GM10248 (cell line): ENCODE data around the gene ZNF24.

Experiments
- CTCF ChIA-PET: fragments of 300-600 bp; sonication (Branson Sonifier 250); formaldehyde crosslinking; extraction: SDS; loops from one replicate; lab custom pipeline; 2021; ENCODE audit warnings: antibody characterized with exemption; lab: Yijun Ruan, JAX
- POLR2A ChIA-PET: fragments of 350-650 bp; sonication (Branson Sonifier 250); formaldehyde crosslinking; extraction: SDS; loops from one replicate; lab custom pipeline; 2020; ENCODE audit warnings: antibody characterized with exemption; lab: Yijun Ruan, JAX
- DNase-seq: peaks from one replicate; pipeline ENCODE4 v3.0.0; 2012; ENCODE audit errors: extremely low spot score
- TF ChIP-seq, protein P1 (sequence below): IDR thresholded peaks from 2 replicates; pipeline ENCODE4 v1.5.1; 2012; ENCODE audit warnings: mild to moderate bottlenecking, low read depth; ENCODE audit errors: extremely low read depth, missing control alignments, control extremely low read depth

ZNF24 gene

DNA sequence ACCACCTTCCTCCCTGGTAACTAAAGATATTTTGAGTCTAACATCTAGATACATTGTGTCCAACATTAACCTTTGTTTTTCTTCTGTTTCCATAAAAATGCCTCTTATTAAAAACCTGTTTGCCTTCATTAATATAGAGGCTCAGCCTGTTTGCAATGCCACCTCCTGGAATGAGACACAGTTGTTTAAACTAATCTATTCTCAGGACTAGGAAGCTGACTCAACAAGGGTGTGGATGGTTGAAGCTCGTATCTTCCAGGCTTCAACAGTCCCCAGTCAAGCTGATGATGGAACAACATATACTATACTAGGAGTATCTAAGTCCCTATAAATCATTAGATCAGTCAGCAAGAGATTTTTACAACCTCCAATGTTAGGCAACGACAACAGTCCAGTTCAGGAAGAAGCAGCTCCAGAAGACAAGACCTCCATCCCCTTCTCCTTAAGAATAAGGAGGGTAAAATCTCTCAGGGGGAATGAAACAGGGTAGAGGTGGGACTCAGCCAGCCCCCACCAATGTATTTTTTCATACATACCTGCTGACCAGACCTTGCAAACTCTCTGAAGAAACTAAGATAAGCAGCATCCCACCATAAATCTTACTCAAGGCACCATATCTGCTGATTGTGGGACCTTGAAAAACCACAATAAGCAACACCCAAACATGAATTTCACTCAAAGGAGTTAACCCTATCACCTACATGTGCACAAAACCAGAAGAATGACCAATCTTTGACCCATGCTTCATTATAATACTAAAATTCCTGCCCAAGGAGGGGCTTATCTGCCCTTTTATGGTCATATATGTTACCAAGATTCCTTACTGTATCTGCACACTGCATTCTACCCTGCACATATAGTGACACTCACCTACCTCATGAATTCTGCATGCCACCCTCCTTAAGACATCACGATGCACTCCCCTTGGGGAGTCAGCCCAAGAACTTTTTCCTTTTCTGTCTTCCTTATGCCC, 21.4 kb downstream of the ZNF24 start:
- CTCF ChIA-PET = no interaction called here
- TF ChIP-seq, protein P1, sequence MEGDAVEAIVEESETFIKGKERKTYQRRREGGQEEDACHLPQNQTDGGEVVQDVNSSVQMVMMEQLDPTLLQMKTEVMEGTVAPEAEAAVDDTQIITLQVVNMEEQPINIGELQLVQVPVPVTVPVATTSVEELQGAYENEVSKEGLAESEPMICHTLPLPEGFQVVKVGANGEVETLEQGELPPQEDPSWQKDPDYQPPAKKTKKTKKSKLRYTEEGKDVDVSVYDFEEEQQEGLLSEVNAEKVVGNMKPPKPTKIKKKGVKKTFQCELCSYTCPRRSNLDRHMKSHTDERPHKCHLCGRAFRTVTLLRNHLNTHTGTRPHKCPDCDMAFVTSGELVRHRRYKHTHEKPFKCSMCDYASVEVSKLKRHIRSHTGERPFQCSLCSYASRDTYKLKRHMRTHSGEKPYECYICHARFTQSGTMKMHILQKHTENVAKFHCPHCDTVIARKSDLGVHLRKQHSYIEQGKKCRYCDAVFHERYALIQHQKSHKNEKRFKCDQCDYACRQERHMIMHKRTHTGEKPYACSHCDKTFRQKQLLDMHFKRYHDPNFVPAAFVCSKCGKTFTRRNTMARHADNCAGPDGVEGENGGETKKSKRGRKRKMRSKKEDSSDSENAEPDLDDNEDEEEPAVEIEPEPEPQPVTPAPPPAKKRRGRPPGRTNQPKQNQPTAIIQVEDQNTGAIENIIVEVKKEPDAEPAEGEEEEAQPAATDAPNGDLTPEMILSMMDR = no peak
- POLR2A ChIA-PET = no interaction called here
- no peak for DNase-seq

DNA sequence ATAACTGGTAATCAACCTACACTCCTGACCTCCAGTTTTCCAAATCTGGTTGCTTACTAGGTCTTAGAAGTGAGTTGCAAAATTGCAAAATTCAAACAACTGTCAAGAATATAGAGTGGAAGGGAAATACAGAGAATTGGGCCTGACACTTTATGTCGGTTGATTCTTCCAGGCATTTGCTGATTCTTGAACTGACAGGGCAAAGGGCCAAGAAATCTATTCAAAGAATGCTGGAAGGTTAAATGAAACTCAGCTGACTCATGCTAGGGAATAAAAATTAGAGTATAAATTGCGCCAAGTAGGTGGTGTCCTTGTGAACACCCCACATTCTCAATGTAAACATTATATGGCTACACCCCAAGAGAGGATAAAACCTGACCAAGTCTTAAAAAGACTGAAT, 32.7 kb downstream of the ZNF24 start:
- POLR2A ChIA-PET = no interaction called here
- TF ChIP-seq, protein P1 = no peak
- CTCF ChIA-PET = no interaction called here
- no peak for DNase-seq

DNA sequence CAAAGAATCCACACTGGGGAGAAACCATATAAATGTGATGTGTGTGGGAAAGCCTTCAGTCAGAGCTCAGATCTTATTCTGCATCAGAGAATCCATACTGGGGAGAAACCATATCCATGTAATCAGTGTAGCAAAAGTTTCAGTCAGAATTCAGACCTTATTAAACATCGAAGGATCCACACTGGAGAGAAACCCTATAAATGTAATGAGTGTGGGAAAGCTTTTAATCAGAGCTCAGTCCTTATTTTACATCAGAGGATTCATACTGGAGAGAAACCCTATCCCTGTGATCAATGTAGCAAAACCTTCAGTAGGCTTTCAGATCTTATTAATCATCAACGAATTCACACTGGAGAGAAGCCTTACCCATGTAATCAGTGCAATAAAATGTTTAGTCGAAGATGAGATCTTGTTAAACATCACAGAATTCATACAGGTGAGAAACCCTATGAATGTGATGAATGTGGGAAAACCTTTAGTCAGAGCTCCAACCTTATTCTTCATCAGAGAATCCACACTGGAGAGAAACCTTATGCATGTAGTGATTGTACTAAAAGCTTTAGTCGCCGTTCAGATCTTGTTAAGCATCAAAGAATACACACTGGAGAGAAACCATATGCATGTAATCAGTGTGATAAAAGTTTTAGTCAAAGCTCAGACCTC, 37.5 kb downstream of the ZNF24 start:
- POLR2A ChIA-PET = no interaction called here
- TF ChIP-seq, protein P1 = no peak
- CTCF ChIA-PET = interaction anchor here (0.7 to 1.3 kb wide), 3 partner anchors 8 to 63 kb away, joined by 3 read pairs; no protein-coding TSS in a partner anchor
- no peak for DNase-seq

DNA sequence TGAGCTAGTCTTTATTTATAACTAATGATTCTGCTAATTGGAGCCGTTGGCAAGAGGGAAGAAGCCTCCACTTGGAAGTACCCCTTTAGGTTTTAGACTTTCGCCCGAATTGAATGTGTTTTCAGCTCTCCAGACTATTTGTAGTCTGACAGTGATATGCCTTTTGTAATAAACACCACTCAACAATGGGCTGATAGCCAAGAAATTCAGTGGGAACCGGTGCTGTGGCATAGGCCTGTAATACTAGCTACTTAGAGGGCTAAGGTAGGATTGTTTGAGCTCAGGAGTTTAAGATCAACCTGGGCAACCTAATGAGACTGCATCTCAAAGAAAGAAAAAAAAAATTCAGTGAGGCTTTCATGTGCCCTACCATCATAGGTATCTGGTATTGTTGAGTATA, 40.6 kb downstream of the ZNF24 start:
- no peak for DNase-seq
- CTCF ChIA-PET = interaction anchor here (1.3 kb wide), 1 partner anchor 18 kb away, joined by 3 read pairs; no protein-coding TSS in a partner anchor
- TF ChIP-seq, protein P1 = no peak
- POLR2A ChIA-PET = no interaction called here

DNA sequence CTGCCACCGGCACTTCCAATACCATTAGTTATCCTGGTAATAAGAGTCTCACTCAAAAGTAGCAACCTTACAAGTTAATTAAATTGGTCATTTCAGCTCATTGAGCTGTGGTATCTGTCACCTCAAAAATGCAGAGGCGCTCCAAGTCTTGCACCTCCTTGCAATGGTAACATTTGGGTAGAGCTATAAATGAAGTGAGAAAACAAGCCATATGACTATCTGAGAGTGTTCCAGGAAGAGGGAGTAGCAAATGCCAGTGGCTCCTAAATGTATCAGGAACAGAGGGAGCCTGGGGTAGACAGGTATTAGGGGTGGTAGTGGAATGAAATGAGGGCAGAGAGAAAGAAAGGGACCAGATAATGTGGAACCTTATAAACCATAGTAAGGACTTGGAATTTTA, 48.2 kb downstream of the ZNF24 start:
- ChIA-PET CTCF (interaction anchor here (1.6 kb wide), 1 partner anchor 13 kb away, joined by 3 read pairs; no protein-coding TSS in a partner anchor), POLR2A (no interaction called here)
- TF ChIP-seq, protein P1 = no peak
- no peak for DNase-seq

DNA sequence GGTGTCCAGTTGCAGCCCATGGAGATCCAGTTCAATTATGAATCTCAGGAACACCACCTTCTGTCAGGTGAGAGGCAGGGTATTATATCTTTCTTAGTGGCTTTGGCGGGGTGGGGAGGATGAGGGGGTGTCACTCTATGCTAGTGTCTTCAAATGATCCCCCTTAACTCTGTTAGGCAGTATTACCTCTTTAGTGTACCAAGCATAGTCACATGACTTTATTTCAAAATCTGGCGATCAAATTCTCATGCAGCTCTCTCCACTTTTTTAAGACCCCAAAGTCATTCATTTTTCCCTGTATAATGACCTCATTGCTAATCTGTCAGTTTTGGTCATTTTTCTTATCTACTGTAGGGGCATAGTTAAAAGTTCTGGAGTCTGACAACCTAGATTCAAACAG, 53.1 kb downstream of the ZNF24 start:
- ChIA-PET CTCF (interaction anchor here (1.6 to 1.8 kb wide), 2 partner anchors 12 to 45 kb away, joined by 4 read pairs; no protein-coding TSS in a partner anchor), POLR2A (no interaction called here)
- DNase-seq = no peak
- TF ChIP-seq, protein P1 = no peak
